ENCODE results near the gene KLHDC7A.

The KLHDC7A gene

GRCh38 chr1:18527921-18528320 lies 47.2 kb downstream of the KLHDC7A start:
- Histone ChIP-seq H3K27me3 (ENCODE audit: insufficient read depth, low read depth, severe bottlenecking) (peaks cover 5% of the 10 kb centered on the region), H3K9me3 (ENCODE audit: severe bottlenecking) (no peaks in the 10 kb centered on the region), H3K4me3 (ENCODE audit: low read depth, low read length) (no peak overlapping the region), H3K36me3 (no peaks in the 10 kb centered on the region), H3K27ac (no peak overlapping the region)
- no peak for DNase-seq
- no peak for TF ChIP-seq CTCF (IDR thresholded peaks at IDR 0.05; ENCODE audit: low read depth, low read length)

- H3K36me3 ChIP-seq, result no peaks in the 10 kb centered on the region
- peaks cover 12% of the 10 kb centered on the region for H3K27me3 ChIP-seq (ENCODE audit: insufficient read depth, low read depth, severe bottlenecking)
- no peaks in the 10 kb centered on the region for H3K9me3 ChIP-seq (ENCODE audit: severe bottlenecking)
- H3K27ac ChIP-seq, result no peak overlapping the region
- no peak for DNase-seq
- TF ChIP-seq CTCF (IDR thresholded peaks at IDR 0.05; ENCODE audit: low read depth, low read length), result no peak
- H3K4me3 ChIP-seq (ENCODE audit: low read depth, low read length), result no peak overlapping the region
These were observed 47.9 kb downstream of the KLHDC7A start for GRCh38 chr1:18528616-18529015.

- Histone ChIP-seq H3K36me3 (no peaks in the 10 kb centered on the region), H3K27me3 (ENCODE audit: insufficient read depth, low read depth, severe bottlenecking) (peaks cover 20% of the 10 kb centered on the region), H3K4me3 (ENCODE audit: low read depth, low read length) (no peak overlapping the region), H3K9me3 (ENCODE audit: severe bottlenecking) (no peaks in the 10 kb centered on the region), H3K27ac (no peak overlapping the region)
- DNase-seq, result no peak
- TF ChIP-seq CTCF (IDR thresholded peaks at IDR 0.05; ENCODE audit: low read depth, low read length), result no peak
These were observed 49.0 kb downstream of the KLHDC7A start for GRCh38 chr1:18529714-18530113.

- H3K4me3 ChIP-seq (ENCODE audit: low read depth, low read length), result no peak overlapping the region
- peaks cover 24% of the 10 kb centered on the region for H3K27me3 ChIP-seq (ENCODE audit: insufficient read depth, low read depth, severe bottlenecking)
- H3K27ac ChIP-seq, result no peak overlapping the region
- TF ChIP-seq CTCF (IDR thresholded peaks at IDR 0.05; ENCODE audit: low read depth, low read length), result peak; percentile 73
- H3K9me3 ChIP-seq (ENCODE audit: severe bottlenecking), result no peaks in the 10 kb centered on the region
- no peaks in the 10 kb centered on the region for H3K36me3 ChIP-seq
- DNase-seq, result peak; percentile 62
These were observed 50.1 kb downstream of the KLHDC7A start for GRCh38 chr1:18530587-18531502.

- Histone ChIP-seq H3K27me3 (ENCODE audit: insufficient read depth, low read depth, severe bottlenecking) (peaks cover 24% of the 10 kb centered on the region), H3K27ac (no peak overlapping the region)
- peak; percentile 79 for DNase-seq
These were observed 50.7 kb downstream of the KLHDC7A start for GRCh38 chr1:18531503-18531845.

More at GRCh38 chr1:18531503-18531845, 50.7 kb downstream of the KLHDC7A start:
- Histone ChIP-seq H3K9me3 (ENCODE audit: severe bottlenecking) (no peaks in the 10 kb centered on the region), H3K36me3 (no peaks in the 10 kb centered on the region), H3K4me3 (ENCODE audit: low read depth, low read length) (no peak overlapping the region)
- TF ChIP-seq CTCF (IDR thresholded peaks at IDR 0.05; ENCODE audit: low read depth, low read length), result no peak
